ENCODE data around the gene RAB6A.
A peak's percentile ranks its signal among the peaks of the same experiment; 100 is the strongest.

Gene RAB6A

GRCh38 chr11:73667891-73668290 lies 93.0 kb downstream of the RAB6A start:
- TF ChIP-seq, protein P1, sequence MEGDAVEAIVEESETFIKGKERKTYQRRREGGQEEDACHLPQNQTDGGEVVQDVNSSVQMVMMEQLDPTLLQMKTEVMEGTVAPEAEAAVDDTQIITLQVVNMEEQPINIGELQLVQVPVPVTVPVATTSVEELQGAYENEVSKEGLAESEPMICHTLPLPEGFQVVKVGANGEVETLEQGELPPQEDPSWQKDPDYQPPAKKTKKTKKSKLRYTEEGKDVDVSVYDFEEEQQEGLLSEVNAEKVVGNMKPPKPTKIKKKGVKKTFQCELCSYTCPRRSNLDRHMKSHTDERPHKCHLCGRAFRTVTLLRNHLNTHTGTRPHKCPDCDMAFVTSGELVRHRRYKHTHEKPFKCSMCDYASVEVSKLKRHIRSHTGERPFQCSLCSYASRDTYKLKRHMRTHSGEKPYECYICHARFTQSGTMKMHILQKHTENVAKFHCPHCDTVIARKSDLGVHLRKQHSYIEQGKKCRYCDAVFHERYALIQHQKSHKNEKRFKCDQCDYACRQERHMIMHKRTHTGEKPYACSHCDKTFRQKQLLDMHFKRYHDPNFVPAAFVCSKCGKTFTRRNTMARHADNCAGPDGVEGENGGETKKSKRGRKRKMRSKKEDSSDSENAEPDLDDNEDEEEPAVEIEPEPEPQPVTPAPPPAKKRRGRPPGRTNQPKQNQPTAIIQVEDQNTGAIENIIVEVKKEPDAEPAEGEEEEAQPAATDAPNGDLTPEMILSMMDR (conservative IDR thresholded peaks at IDR 0.05; ENCODE audit: control insufficient read depth, insufficient read depth, low read depth, low read length), result no peak
- DNase-seq (ENCODE audit: low read depth), result no peak
- H3K4me3 ChIP-seq (ENCODE audit: control insufficient read depth, low read depth, low read length), result no peak overlapping the region

- TF ChIP-seq, protein P1 (conservative IDR thresholded peaks at IDR 0.05; ENCODE audit: control insufficient read depth, insufficient read depth, low read depth, low read length), result no peak
- no peak overlapping the region for H3K4me3 ChIP-seq (ENCODE audit: control insufficient read depth, low read depth, low read length)
- no peak for DNase-seq (ENCODE audit: low read depth)
Observed at GRCh38 chr11:73664877-73665276, 96.0 kb downstream of the RAB6A start.

- no peak for DNase-seq (ENCODE audit: low read depth)
- no peak overlapping the region for H3K4me3 ChIP-seq (ENCODE audit: control insufficient read depth, low read depth, low read length)
- TF ChIP-seq, protein P1 (conservative IDR thresholded peaks at IDR 0.05; ENCODE audit: control insufficient read depth, insufficient read depth, low read depth, low read length), result no peak
Observed at GRCh38 chr11:73663604-73664495, 97.0 kb downstream of the RAB6A start.

- peak; percentile 31 for DNase-seq (ENCODE audit: low read depth)
- TF ChIP-seq, protein P1 (conservative IDR thresholded peaks at IDR 0.05; ENCODE audit: control insufficient read depth, insufficient read depth, low read depth, low read length), result no peak
- no peak overlapping the region for H3K4me3 ChIP-seq (ENCODE audit: control insufficient read depth, low read depth, low read length)
Observed at GRCh38 chr11:73662445-73663157, 98.3 kb downstream of the RAB6A start.

DNA sequence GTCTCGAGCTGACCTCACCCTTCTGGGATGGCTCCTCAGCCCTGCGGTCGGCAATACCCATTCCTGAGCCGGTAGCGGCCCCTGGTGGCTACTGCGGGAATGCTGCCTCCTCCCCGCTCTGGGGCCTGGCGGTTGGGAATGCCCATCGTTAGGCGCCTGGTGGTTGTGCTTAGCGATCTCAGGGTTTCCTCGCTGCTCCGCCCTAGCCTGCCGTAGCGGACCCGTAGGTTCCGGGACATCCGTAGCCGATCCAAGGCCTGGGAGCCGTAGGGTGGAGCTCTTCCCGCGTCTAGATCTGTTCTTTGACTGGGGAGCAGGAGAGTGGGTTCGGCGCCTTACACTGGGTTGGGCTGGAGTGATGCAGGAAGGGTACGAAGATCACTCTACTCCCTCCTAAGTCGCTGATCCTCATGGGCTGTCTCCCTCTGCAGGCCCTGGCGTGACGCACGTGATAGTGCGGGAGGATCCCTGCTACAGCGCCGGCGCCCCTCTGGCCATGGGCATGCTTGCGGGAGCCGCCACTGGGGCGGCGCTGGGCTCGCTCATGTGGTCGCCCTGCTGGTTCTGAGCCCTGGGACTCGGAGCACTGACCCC lies 99.7 kb downstream of the RAB6A start:
- peak; percentile 80 for DNase-seq (ENCODE audit: low read depth)
- H3K4me3 ChIP-seq (ENCODE audit: control insufficient read depth, low read depth, low read length), result peak overlapping the region; percentile 52
- TF ChIP-seq, protein P1 (conservative IDR thresholded peaks at IDR 0.05; ENCODE audit: control insufficient read depth, insufficient read depth, low read depth, low read length), result peak; percentile 92

GRCh38 chr11:73660497-73661034 lies 100.3 kb downstream of the RAB6A start:
- TF ChIP-seq, protein P1 (conservative IDR thresholded peaks at IDR 0.05; ENCODE audit: control insufficient read depth, insufficient read depth, low read depth, low read length), result no peak
- peak overlapping the region; percentile 52 for H3K4me3 ChIP-seq (ENCODE audit: control insufficient read depth, low read depth, low read length)
- no peak for DNase-seq (ENCODE audit: low read depth)

All from fibroblast of mammary gland (primary cell).